ENCODE results near the gene LSM12.

DNA sequence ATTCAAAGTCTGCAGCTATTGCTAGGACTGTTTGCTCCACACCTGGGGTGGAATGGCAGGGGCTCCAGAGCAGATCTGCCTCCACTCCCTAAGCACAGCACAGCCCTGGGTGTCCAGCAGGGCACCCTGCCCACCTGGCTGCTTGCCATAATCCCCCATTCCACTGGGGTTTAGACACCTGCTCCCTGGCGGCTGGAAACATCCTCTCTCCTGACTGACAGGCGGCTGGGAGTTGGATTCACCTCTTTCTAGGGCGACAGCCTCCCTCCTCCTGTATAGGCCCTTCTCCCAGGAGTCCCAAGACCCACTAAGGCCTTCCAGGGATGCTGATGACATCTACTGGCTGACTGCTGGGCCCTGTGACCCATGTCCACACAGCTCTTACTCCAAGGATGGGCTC, 39.0 kb upstream of the LSM12 start:
- TF ChIP-seq, protein P1, sequence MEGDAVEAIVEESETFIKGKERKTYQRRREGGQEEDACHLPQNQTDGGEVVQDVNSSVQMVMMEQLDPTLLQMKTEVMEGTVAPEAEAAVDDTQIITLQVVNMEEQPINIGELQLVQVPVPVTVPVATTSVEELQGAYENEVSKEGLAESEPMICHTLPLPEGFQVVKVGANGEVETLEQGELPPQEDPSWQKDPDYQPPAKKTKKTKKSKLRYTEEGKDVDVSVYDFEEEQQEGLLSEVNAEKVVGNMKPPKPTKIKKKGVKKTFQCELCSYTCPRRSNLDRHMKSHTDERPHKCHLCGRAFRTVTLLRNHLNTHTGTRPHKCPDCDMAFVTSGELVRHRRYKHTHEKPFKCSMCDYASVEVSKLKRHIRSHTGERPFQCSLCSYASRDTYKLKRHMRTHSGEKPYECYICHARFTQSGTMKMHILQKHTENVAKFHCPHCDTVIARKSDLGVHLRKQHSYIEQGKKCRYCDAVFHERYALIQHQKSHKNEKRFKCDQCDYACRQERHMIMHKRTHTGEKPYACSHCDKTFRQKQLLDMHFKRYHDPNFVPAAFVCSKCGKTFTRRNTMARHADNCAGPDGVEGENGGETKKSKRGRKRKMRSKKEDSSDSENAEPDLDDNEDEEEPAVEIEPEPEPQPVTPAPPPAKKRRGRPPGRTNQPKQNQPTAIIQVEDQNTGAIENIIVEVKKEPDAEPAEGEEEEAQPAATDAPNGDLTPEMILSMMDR (IDR thresholded peaks at IDR 0.05; ENCODE audit: borderline replicate concordance, extremely low read depth, low read length, poor library complexity, severe bottlenecking): no peak
- TF ChIP-seq EZH2 (IDR thresholded peaks at IDR 0.05; ENCODE audit: borderline replicate concordance, low read depth, low read length, severe bottlenecking): no peak

Measured in DND-41 (cell line).